HS-27A (cell line): ENCODE results near the gene RSBN1L.

ENCODE experiments used
- DNase-seq: peaks from one replicate; pipeline ENCODE4 v3.0.0-alpha.2; 2012; ENCODE audit warnings: low read depth, missing footprints

Gene RSBN1L

DNA sequence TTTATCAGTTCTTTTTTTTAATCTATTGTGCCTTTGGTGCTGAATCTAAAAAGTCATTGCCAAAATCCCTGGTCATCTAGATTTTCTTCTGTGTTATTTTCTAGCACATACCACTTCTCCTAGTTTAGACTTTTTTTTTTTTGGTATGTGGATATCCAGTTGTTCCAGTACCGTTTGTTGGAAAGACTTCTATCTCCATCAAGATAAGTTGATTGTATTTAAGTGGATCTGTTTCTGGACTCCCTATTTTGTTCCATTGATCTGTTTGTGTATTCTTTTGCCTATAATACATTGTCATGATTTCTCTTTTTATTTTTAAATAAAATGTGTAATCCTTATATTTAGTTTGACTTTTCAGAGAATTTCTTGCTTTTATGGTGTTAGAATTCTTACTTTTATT is 35.5 kb downstream of the RSBN1L start:
- DNase-seq = no peak

DNA sequence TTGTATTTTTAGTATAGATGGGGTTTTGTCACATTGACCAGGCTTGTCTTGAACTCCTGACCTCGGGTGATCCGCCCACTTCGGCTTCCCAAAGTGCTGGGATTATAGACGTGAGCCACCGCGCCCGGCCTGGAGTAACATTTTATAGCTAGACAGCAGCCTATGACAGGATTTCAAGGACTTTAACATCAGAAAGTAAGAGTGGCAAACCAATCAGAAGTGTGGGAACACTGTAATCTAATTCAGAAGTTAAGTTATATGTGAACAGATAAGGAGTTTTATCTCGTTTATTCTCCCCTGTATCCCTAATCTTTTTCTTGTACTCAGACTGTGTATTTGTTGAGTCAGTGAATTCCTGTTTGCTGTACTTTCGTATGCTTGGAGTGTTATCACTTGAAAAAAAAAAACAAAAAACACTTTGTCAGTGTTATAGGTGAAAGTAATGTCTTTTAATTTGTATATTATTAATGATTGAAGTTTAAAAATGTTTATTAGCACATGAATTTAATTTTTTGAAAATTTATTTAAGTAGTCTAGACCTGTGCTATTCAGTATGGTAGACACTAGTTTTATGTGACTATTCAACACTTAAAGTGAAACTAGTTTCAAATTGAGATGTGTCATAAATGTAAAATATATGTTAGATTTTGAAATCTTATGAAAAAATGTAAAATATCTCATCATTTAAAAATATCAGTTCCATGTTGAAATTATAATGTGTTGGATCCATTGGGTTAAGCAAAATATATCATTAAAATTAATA is 38.6 kb downstream of the RSBN1L start:
- no peak for DNase-seq

DNA sequence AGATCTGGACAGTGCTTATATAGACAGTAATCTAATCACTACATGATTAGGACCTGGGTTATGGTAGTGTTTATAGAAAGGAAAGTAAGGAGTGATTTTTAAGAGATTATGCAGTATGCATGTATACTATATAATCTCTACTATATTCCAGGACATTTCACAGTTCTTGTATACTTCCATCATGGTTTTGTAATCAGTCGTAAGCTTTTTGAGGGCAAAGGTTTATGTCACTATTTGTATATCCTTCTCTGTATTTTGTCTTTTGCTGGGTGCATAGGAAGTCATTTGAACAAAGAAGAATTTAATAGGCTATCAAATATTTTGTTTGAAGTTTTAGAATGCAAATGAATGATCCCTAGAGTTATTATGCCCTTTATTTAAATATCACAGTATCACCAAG is 39.2 kb downstream of the RSBN1L start:
- no peak for DNase-seq

DNA sequence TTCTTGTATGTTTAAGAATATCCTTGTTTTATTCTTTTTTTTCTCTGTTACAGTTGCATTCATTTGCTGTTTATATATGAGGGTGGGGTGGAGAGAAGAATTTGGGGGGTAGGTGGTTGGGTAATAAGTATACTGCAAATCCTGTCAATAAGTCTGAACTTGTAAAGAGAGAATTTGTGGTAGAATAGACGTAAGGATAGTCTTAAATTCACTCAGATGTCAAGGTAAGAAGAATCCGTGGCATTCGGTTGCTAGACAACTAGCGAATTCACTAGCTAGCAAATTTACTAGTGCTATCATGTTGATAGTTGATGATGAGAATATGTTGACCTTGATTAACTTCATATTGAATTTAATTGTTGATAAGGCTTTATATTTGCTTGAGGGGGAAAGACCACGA is 40.7 kb downstream of the RSBN1L start:
- DNase-seq = no peak

DNA sequence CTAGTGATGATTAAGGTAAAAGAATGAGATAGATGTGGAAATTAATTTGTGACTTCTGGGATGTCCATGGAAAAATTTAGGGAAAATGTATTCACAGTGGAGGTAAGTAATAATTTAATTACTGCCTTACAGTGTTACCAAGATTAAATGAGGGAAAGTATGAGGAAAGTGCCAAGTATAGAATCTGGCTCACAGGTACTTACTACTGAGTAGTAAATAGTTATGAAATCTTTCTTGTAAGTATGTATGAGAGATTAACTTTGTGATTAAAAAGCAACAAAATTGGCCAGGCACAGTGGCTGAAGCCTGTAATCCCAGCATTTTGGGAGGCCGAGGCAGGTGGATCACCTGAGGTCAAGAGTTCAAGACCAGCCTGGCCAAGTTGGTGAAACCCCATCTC is 42.1 kb downstream of the RSBN1L start:
- no peak for DNase-seq

DNA sequence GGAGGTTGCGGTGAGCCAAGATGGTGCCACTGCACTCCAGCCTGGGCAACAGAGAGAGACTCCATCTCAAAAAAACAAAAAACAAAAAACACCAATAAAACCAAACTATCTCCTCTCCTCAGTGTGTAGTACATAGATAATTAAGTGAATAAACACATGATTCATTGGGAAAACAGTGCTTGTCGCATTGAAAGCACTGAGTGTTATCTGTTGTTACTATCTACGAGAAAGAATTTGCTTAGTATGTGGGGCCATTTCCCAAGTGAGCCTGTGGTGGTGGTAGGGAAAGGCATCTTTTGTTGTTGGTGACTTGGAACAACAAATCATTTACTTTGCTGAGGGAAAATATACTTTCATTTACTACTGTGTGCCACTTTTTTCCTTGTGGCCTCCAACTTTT is 42.6 kb downstream of the RSBN1L start:
- no peak for DNase-seq

DNA sequence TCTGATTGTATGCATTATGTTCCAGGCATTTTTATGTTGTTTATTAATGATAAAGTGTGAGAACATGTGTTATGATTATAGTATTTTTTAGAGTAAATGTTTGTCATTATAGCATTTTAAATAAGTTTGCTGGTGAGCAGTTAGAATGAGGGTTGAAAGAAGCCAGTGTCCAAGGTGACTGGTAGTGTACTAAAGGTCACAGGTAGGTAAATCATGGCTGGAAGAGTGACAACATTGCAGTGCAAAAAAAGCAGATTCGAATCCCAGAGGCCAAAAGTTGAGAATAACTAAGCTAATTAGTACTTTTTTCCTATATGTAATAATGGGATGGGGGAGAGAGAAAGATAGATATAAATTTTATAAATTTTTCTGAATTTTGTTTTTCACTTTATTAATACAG is 44.0 kb downstream of the RSBN1L start:
- no peak for DNase-seq

DNA sequence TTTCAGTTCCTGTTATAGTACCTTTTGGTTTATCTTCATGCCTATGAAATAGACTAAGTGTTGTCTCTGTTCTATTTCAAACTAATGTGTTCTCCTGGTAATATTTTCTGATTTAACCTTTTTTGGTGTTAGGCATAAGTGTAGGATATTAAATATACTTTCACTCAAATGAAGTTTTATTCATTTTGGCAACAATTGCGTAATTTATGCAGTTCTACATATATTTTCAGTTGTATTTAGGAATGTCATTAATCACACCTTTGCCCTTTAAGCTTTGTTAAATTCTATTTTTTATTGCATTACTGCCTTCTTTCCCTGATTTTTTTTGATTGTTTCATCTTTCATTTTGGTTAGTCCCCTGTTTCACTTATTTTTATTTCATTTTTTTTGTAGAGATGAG is 47.3 kb downstream of the RSBN1L start:
- DNase-seq = no peak

DNA sequence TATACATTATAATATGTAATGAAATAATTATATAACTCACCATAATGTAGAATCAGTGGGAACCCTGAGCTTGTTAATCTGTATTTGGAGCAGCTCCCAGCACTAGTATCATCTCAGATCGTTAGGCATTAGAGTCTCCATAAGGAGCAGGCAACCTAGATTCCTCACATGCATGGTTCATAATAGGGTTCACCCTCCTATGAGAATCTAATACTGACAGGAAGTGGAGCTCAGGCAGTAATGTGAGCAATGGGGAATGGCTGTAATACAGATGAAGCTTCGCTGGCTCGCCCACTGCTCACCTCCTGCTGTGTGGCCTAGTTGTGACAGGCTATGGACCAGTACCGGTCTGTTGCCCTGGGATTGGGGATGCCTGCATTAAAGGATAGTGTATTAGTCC is 49.5 kb downstream of the RSBN1L start:
- no peak for DNase-seq

DNA sequence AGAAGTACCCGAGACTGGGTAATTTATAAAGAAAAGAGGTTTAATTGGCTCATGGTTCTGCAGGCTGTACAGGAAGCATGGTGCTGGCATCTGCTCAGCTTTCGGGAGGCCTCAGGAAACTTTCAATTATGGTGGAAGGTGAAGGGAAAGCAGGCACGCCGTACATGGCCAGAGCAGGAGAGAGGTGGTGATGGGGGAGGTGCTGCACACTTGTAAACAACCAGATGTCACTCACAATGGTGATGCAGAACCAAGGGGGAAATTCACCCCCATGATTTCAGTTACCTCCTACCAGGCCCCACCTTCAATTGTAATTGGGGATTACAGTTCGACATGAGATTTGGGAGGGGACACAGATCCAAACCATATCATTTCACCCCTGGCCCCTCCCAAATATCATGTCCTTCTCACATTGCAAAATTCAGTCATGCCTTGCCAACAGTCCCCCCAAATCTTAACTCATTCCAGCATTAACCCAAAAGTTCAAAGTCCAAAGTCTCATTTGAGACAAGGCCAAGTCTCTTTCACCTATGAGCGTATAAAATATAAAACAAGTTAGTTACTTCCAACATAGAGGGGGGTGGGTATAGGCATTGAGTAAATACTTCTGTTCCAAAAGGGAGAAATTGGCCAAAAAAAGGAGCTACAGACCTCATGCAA is 50.0 kb downstream of the RSBN1L start:
- DNase-seq = no peak

DNA sequence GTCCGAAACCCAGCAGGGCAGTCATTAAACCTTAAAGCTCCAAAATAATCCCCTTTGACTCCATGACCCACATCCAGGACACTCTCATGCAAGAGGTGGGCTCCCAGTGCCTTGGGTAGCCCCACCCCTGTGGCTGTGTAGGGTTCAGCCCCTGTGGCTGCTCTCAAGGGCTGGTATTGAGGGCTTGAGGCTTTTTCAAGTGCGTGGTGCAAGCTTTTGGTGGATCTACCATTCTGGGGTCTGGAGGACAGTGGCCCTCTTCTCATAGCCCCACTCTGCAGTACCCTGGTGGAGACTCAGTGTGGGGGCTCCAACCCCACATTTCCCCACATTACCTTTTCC is 50.5 kb downstream of the RSBN1L start:
- no peak for DNase-seq

DNA sequence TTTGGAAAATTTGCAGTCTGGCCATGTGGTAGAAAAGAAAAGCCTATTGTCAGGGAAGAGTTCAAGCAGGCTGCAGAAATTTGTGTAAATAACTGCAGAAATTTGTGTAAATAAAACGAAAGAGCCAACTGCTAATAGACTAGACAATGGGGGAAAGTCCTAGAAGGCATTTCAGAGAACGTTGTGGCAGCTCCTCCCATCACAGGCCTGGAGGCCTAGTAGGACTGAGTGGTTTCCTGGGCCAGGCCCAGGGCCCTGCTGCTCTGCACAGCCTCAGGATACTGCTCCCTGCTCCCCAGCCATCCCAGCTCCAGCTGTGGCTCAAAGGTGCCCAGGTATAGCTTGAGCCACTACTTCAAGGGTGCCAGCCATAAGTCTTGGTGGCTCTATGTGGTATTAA is 50.9 kb downstream of the RSBN1L start:
- no peak for DNase-seq

DNA sequence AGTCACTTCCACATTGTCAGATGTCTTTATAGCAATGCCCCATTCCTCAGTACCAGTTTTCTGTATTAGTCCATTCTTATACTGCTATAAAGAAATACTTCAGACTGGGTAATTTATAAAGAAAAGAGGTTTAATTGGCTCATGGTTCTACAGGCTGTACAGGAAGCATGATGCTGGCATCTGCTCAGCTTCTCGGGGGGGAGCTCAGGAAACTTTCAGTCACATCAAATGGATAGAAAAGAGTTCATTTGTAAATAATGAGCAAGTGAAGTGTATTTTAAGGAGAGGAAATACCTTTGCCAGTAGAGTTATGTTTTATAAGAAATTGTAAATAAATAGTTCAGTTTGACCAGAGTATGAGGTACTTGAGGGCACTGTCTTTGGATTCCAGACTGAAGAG is 51.5 kb downstream of the RSBN1L start:
- no peak for DNase-seq

DNA sequence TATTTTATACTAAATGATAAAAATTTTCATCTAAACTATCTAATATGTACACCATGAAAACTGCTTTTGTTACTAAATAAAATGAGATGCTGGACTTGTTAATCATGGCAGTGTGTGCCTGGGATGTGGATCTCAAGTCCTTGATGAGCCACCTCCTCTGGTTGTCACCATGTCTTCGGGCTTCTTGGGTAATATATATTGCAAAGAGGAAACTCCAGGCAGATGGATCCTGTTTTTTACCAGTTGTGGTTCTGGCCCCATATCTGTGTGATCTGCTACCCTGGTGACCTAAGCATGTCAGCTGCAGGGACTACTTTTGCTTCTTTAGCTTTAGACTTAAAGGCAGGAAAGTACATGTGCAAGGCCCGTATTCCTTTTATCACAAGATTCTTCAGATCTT is 55.8 kb downstream of the RSBN1L start:
- DNase-seq = no peak

DNA sequence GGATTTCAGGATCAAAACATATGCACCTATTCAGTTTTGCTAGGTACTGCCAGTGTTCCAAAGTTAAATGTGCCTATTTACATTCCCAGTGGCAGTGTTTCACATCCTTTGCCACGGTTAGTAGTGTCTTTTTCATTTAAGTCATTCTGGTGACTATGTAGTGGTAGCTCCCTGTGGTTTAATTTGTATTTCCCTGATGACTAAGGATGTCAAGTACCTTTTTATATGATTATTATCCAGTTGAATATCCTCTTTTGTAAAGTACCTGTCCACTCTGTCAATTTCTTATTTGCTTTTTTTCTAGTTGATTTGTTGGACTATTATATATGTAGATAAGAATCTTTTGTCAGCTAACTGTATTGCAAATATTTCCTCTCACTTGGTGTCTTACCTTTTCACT is 56.9 kb downstream of the RSBN1L start:
- no peak for DNase-seq

DNA sequence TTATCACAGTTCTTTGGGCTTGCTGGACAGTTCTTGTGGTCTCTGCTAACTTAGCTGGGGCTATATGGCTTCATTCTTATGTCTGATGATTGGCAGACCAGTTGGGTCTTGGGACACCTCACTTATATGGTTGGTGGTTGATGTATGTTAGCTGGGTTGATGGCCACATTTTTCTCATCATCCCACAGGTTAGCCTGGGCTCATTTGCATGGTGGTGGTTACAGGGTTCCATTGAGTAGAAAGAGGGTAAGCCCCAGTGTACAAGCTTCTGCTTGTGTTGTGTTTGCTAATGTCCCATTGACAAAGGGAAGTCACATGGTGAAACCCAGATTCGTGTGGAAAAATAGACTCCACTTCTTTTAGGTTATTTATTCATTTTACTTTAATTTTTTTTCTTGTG is 61.3 kb downstream of the RSBN1L start:
- DNase-seq = no peak

DNA sequence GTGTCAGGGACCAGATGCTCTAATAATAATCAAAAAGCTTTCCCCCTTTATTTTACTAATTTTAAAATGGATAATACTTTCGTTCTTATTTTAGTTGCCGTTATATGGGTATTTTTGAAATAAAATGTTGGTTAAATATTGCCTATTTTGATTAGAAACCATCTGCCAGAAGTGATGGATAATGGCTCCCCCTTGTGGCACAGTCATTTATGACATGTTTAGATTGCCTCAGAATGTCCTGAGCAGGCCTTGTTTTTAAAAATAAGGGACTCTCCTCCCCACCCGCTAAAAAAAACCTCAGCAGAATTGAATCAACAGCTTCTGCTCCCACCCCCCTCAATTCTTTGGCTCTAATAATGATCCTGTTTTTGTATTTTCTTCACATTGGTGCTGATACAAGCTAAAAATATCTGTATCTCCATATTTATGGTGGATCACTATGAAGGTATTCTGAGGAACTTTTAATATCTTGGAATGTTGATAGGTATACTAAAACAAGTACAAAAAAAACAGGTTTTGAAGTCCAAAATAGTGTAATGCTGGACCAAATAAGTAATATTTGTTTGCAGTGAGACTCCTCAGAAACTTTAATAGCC is 63.1 kb downstream of the RSBN1L start:
- DNase-seq = peak; percentile 41

DNA sequence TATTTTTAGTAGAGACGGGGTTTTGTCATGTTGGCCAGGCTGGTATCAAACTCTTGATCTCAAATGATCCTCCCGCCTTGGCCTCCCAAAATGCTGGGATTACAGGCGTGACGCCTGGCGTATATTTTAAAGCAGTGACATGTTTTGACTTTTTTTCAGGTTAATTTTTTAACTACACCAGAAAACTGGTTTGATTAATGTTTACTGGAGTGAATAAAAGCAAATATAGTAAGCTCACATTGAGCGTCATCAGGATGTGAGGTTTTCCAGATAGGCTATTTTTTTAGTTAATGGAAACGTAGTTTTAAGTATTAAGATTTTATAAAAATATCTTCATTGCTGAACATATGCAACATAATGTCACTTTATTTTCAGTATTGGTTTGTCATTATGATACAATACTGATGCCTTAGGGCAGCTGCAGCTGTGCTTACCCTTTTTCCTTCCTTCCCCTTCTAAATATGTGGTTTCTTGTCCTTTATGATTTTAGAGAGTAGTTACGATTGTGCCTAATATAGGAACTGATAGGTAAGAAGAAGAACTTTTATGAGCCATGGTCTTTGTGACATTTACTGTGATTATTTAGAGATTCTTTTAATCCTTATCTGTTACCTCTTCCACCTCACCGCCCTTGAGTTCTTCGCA is 64.7 kb downstream of the RSBN1L start:
- DNase-seq = no peak

DNA sequence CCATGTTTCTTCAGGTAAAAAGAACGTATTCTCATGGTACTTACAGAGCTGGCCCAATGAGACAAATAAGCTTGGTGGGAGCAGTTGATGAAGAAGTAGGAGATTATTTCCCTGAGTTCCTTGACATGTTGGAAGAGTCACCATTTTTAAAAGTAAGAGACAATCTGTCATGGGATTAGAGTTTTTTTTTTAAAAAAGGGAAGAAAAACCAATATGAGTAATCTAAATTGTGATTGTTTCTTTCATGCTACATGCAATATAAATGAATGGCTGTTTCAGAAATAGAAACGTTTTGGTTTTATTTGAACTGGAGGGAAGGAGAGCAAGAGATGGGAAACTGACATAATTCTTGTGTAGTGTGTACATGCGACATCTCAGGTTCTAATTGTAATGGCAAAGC is 69.2 kb downstream of the RSBN1L start:
- no peak for DNase-seq

DNA sequence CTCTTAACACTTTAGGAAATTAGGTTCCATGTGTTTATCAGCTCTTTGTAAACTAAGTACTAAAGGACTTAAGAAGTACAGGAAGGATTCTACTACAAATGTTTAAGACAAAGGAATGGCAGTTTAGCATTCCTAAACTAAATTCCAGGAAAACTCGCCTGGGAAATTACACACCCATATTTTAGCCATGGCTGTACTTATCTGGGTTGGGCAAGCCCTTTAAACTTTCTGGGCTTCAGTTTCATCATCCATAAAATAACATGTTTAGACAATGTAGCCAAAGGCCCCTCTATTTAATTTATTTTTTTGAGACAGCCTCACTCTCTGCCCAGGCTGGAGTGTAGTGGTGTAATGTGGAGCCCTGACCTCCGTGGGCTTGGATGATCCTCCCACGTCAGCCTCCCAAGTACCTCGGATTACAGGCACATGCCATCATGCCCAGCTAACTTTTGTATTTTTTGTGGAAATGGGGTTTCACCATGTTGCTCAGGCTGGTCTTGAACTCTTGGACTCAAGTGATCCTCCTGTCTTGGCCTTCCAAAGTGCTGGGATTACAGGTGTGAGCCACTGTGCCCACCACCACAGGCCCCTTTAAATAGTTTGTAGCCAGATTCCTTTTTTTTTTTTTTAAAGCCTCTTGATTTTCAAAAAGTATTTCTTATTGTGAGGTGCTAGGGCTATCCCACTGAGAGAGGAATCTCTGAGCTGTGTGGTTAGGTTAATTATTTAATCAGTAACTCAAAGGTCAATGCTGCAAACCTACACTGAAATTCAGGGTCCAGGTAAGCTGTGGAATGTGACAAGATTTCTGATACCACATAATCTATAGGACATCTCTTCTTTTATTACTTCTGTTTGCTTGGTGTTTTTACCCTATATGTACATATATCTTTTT is 69.9 kb downstream of the RSBN1L start:
- no peak for DNase-seq

DNA sequence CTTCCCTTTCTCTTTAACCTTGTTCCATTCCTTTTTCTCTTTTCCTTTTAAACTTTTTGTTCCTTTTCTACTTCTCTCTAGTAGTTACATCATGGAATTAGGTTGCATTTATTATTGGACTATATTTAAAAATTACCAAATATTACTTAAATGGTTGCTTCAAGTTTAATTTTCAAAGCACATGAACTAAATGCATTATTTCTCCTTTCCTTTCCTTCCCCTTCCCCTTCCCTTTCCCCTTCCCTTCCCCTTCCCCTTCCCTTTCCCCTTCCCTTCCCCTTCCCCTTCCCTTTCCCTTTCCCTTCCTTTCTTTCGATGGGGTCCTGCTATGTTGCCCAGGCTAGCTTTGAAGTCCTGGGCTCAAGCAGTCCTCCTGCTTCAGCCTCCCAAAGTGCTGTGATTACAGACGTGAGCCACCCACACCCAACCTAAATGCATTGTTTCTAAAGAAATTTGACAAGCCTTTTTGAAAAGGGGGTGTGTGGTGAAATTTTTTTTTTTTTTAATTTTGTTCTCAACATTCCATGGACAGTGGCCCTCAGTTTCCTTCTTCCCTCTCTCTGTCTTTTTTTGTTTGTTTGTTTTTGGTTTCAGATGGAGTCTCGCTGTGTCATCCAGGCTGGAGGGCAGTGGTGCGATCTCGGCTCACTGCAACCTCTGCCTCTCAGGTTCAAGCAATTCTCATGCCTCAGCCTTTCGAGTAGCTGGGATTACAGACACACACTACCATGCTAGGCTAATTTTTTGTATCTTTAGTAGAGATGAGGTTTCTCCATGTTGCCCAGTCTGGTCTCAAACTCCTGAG is 70.7 kb downstream of the RSBN1L start:
- DNase-seq = no peak
